Hepatocyte (in vitro differentiated cells): ENCODE measurements around the gene TTBK2. TPM values are rescaled to one million over a fixed set of nuclear protein-coding genes. Genes with fewer than 3 reads are reported as not detected.

ENCODE experiments used
- DNase-seq: peaks from one replicate; pipeline ENCODE4 v3.0.0-alpha.2; 2016; ENCODE audit warnings: low spot score
- H2AFZ ChIP-seq: fragments of 200-600 bp; sonication (generic); 2 replicates; pipeline ENCODE4 v1.6.0; 2016; ENCODE audit warnings: antibody characterized with exemption, mild to moderate bottlenecking
- H3K27ac ChIP-seq: fragments of 200-600 bp; sonication (generic); 2 replicates; pipeline ENCODE4 v1.5.1; 2016; ENCODE audit warnings: mild to moderate bottlenecking
- H3K27me3 ChIP-seq: fragments of 200-600 bp; sonication (generic); 2 replicates; pipeline ENCODE4 v1.6.1; 2016
- H3K36me3 ChIP-seq: fragments of 200-600 bp; sonication (generic); replicated peaks from 2 replicates; pipeline ENCODE4 v1.5.1; 2016; ENCODE audit warnings: low read depth; ENCODE audit not compliant: insufficient read depth
- H3K4me1 ChIP-seq: fragments of 200-600 bp; sonication (generic); 2 replicates; pipeline ENCODE4 v1.5.1; 2016; ENCODE audit warnings: mild to moderate bottlenecking, moderate library complexity; ENCODE audit not compliant: insufficient read depth
- H3K4me2 ChIP-seq: fragments of 200-600 bp; sonication (generic); 2 replicates; pipeline ENCODE4 v1.6.0; 2016
- H3K4me3 ChIP-seq: fragments of 200-600 bp; sonication (generic); 2 replicates; pipeline ENCODE4 v1.5.1; 2016; ENCODE audit warnings: mild to moderate bottlenecking
- H3K79me2 ChIP-seq: fragments of 200-600 bp; sonication (generic); 2 replicates; pipeline ENCODE4 v1.6.0; 2017; ENCODE audit warnings: mild to moderate bottlenecking
- H3K9me2 ChIP-seq: fragments of 200-600 bp; sonication (generic); replicated peaks from 2 replicates; pipeline ENCODE4 v1.6.0; 2017; ENCODE audit warnings: mild to moderate bottlenecking; ENCODE audit not compliant: insufficient read depth
- H3K9me3 ChIP-seq: fragments of 200-600 bp; sonication (generic); 2 replicates; pipeline ENCODE4 v1.5.1; 2016; ENCODE audit warnings: low read depth, mild to moderate bottlenecking
- H4K20me1 ChIP-seq: fragments of 200-600 bp; sonication (generic); 2 replicates; pipeline ENCODE4 v1.6.0; 2016; ENCODE audit warnings: mild to moderate bottlenecking; ENCODE audit not compliant: insufficient read depth, poor library complexity, severe bottlenecking
- CTCF ChIP-seq: fragments of 200-600 bp; sonication (generic); IDR thresholded peaks from 2 replicates; pipeline ENCODE4 v1.5.1; 2016; ENCODE audit warnings: antibody characterized with exemption, mild to moderate bottlenecking; ENCODE audit not compliant: poor library complexity
- EZH2 ChIP-seq: fragments of 200-600 bp; sonication (generic); IDR thresholded peaks from 2 replicates; pipeline ENCODE4 v1.6.1; 2016; ENCODE audit warnings: antibody characterized with exemption, mild to moderate bottlenecking, borderline replicate concordance
- EZH2phosphoT487 ChIP-seq: fragments of 200-600 bp; sonication (generic); IDR thresholded peaks from one replicate; pipeline ENCODE4 v1.6.1; 2018; ENCODE audit warnings: antibody characterized with exemption, mild to moderate bottlenecking, low read depth, moderate library complexity; ENCODE audit not compliant: unreplicated experiment, severe bottlenecking
- WGBS: methylation state at CpG from one replicate; pipeline ENCODE4 v1.1.6; 2016; ENCODE audit warnings: low lambda C conversion rate; ENCODE audit errors: missing lambda C conversion rate; 5-methylcytosine and 5-hydroxymethylcytosine counted together
- polyA plus RNA-seq: library from polyadenylated mRNA; unstranded; fragments of >200 nt; fragmentation: Nextera tagmentation; extraction: Ambion mirVana; gene quantifications from 2 replicates; pipeline ENCODE4 v1.2.1, GENCODE V29; 2016
- small RNA-seq: library from RNA; depleted of rRNA; stranded (forward); fragments of <200 nt; gene quantifications from one replicate; pipeline ENCODE3, GENCODE V24; 2014
- total RNA-seq: library from RNA; depleted of rRNA; stranded (reverse); fragments of >200 nt; gene quantifications from 2 replicates; pipeline ENCODE4 v1.2.3, GENCODE V29; 2014

TTBK2 gene
- total and polyA plus RNA-seq, 2 experiments from 2014 or later: 3.8 to 8.5 TPM

DNA sequence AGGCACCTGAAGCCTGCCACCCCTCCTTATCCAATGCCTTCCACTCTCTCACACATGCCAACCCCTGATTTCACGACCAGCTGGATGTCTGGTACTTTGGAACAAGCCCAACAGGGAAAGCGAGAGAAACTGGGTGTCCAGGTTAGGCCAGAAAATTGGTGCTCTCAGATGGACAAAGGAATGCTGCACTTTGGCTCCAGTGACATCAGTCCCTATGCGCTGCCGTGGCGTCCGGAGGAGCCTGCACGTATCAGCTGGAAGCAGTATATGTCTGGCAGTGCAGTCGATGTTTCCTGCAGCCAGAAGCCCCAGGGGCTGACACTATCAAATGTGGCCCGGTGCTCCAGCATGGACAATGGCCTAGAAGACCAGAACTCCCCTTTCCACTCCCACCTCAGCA, 228.8 kb downstream of the TTBK2 start:
- H3K79me2 ChIP-seq: no peaks in the 10 kb centered on the region
- TF ChIP-seq EZH2phosphoT487 (no peak), CTCF (no peak), EZH2 (no peak)
- no peaks in the 10 kb centered on the region for H4K20me1 ChIP-seq
- H3K4me2 ChIP-seq: no peak overlapping the region
- H3K36me3 ChIP-seq: no peaks in the 10 kb centered on the region
- H3K27ac ChIP-seq: no peak overlapping the region
- no peak overlapping the region for H2AFZ ChIP-seq
- no peaks in the 10 kb centered on the region for H3K9me3 ChIP-seq
- no peak for DNase-seq
- WGBS: 92% methylated on average over 9 of the region's 9 CpGs
- no peak overlapping the region for H3K4me3 ChIP-seq
- H3K9me2 ChIP-seq: no peaks in the 10 kb centered on the region
- no peaks in the 10 kb centered on the region for H3K27me3 ChIP-seq
- H3K4me1 ChIP-seq: no peaks in the 10 kb centered on the region

- Histone ChIP-seq H3K27me3 (no peaks in the 10 kb centered on the region), H3K4me2 (no peak overlapping the region), H2AFZ (no peak overlapping the region), H3K9me3 (no peaks in the 10 kb centered on the region), H3K27ac (no peak overlapping the region), H3K36me3 (no peaks in the 10 kb centered on the region), H4K20me1 (no peaks in the 10 kb centered on the region), H3K4me1 (no peaks in the 10 kb centered on the region), H3K9me2 (no peaks in the 10 kb centered on the region), H3K4me3 (no peak overlapping the region), H3K79me2 (no peaks in the 10 kb centered on the region)
- DNase-seq: no peak
- TF ChIP-seq EZH2phosphoT487 (no peak), EZH2 (no peak), CTCF (no peak)
- 90% methylated on average over 4 of the region's 4 CpGs for WGBS
Measured at GRCh38 chr15:42691308-42691707, 229.3 kb downstream of the TTBK2 start.

Small RNA genes within 50 kb of the gene (small RNA-seq; reads per million reads assigned to genes)
- not detected for gene KRT8P50

Other genes starting within 250 kb of the TTBK2 start
- 12.3 and 14.0 TPM in 2 replicates for gene CDAN1, start 183.7 kb downstream of the TTBK2 start, total RNA-seq
- 13.9 and 20.1 TPM in 2 replicates for gene CDAN1, start 183.7 kb downstream of the TTBK2 start, polyA plus RNA-seq
- gene UBR1, start 185.3 kb upstream of the TTBK2 start, total RNA-seq: 31.0 and 32.5 TPM in 2 replicates
- gene UBR1, start 185.3 kb upstream of the TTBK2 start, polyA plus RNA-seq: 11.9 and 14.8 TPM in 2 replicates
- 25.7 and 34.0 TPM in 2 replicates for gene TMEM62, start 212.8 kb upstream of the TTBK2 start, total RNA-seq
- 14.4 and 17.3 TPM in 2 replicates for gene TMEM62, start 212.8 kb upstream of the TTBK2 start, polyA plus RNA-seq